K562 (cell line): Measurements from ENCODE around the gene PHKB.

Experiments
- ZBTB1 ChIP-seq: sonication (generic); formaldehyde crosslinking; IDR thresholded peaks from 2 replicates; pipeline ENCODE4 v1.8.1; 2023; ENCODE audit warnings: missing genetic modification reagents, low read depth, mild to moderate bottlenecking, borderline replicate concordance
- TF ChIP-seq, protein P1 (sequence below), 3 experiments: IDR thresholded peaks in 2 of 3; conservative IDR thresholded peaks in 1 of 3; 2 replicates each; pipeline ENCODE4 v1.5.1; 2011 to 2012; ENCODE audit warnings: low read length in 3 of 3, mild to moderate bottlenecking in 3 of 3, control low read depth in 2 of 3, improper control_type of control experiment in 1 of 3, inconsistent platforms in 1 of 3, low read depth in 1 of 3, mixed read lengths in 1 of 3, moderate library complexity in 1 of 3; ENCODE audit not compliant: insufficient read depth in 2 of 3

DNA sequence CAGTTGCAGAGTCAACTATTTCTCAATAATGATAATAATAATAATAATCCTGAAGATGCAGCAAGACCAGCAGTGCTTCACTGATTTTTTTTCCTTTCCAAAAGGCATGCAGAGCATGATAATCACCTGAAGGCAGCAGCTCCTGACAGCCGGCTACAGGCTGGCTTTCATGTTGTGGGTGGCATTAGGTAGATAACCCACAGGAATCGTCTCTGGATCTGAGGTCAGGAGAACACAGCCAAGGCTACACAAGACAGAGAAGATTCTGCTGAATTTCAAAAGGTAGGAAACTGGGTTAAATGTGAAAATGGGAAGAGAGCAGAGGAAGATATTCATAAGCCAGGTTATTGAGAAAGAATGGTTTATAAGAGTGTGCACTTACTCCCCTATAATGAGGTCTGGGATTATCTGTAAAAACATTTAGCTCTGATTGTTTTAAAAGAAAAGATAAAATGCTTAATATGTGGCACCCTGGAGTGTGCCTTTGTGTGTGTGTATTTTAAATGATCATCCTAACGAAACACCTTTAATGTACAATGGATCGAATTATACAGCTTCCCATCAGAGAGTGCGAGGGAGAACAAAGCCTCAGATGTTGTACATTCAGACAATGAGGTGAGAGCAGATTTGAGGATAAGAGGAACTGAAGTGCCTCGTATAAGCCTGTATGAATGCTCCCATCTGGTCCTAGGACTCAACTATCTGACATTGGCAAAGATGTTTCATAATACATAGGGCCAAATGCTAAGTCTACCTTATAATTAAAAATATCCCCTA, 273.1 kb downstream of the PHKB start:
- TF ChIP-seq, protein P1, sequence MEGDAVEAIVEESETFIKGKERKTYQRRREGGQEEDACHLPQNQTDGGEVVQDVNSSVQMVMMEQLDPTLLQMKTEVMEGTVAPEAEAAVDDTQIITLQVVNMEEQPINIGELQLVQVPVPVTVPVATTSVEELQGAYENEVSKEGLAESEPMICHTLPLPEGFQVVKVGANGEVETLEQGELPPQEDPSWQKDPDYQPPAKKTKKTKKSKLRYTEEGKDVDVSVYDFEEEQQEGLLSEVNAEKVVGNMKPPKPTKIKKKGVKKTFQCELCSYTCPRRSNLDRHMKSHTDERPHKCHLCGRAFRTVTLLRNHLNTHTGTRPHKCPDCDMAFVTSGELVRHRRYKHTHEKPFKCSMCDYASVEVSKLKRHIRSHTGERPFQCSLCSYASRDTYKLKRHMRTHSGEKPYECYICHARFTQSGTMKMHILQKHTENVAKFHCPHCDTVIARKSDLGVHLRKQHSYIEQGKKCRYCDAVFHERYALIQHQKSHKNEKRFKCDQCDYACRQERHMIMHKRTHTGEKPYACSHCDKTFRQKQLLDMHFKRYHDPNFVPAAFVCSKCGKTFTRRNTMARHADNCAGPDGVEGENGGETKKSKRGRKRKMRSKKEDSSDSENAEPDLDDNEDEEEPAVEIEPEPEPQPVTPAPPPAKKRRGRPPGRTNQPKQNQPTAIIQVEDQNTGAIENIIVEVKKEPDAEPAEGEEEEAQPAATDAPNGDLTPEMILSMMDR (IDR thresholded peaks at IDR 0.05 in 2 of 3, conservative IDR thresholded peaks at IDR 0.05 in 1 of 3; ENCODE audit: insufficient read depth in 2 of 3, low read depth in 1 of 3, low read length in 3 of 3), result no peak
- TF ChIP-seq ZBTB1 (CRISPR knock-in tag), result no peak
